Mesendoderm (in vitro differentiated cells): ENCODE data around the gene HSD11B2.

Experiments used
- DNase-seq: peaks from one replicate; pipeline ENCODE4 v3.0.0; 2013
- H2AK5ac ChIP-seq: 2 replicates; pipeline ENCODE4 v1.6.1; 2013; ENCODE audit warnings: low read length, inconsistent platforms
- H2BK120ac ChIP-seq: 2 replicates; pipeline ENCODE4 v1.6.1; 2013; ENCODE audit warnings: low read depth, mild to moderate bottlenecking, low read length, moderate library complexity, mixed read lengths
- H2BK15ac ChIP-seq: replicated peaks from 2 replicates; pipeline ENCODE4 v1.6.1; 2013; ENCODE audit warnings: low read depth, mild to moderate bottlenecking, moderate library complexity
- H2BK5ac ChIP-seq: 2 replicates; pipeline ENCODE4 v1.6.1; 2013; ENCODE audit warnings: low read length, inconsistent platforms
- H3K18ac ChIP-seq: 2 replicates; pipeline ENCODE4 v1.6.1; 2013; ENCODE audit warnings: mild to moderate bottlenecking, low read length, mixed read lengths
- H3K23ac ChIP-seq: one replicate; pipeline ENCODE4 v1.6.1; 2013; ENCODE audit warnings: low read length
- H3K27ac ChIP-seq: 2 replicates; pipeline ENCODE4 v1.5.1; 2013; ENCODE audit warnings: low read depth, mild to moderate bottlenecking, inconsistent platforms, low read length, moderate library complexity
- H3K27me3 ChIP-seq: 2 replicates; pipeline ENCODE4 v1.6.1; 2013; ENCODE audit warnings: low read length, control low read depth, mild to moderate bottlenecking, inconsistent platforms; ENCODE audit not compliant: insufficient read depth, poor library complexity
- H3K36me3 ChIP-seq: 2 replicates; pipeline ENCODE4 v1.6.1; 2013; ENCODE audit warnings: low read length, inconsistent platforms; ENCODE audit not compliant: control insufficient read depth, insufficient read depth
- H3K4ac ChIP-seq: one replicate; pipeline ENCODE4 v1.6.1; 2013; ENCODE audit warnings: low read depth, mild to moderate bottlenecking, low read length, moderate library complexity
- H3K4me1 ChIP-seq: 2 replicates; pipeline ENCODE4 v1.6.1; 2013; ENCODE audit warnings: low read depth, low read length, inconsistent platforms; ENCODE audit not compliant: control insufficient read depth
- H3K4me2 ChIP-seq: 2 replicates; pipeline ENCODE4 v1.6.1; 2013; ENCODE audit warnings: low read length
- H3K4me3 ChIP-seq: 2 replicates; pipeline ENCODE4 v1.5.1; 2013; ENCODE audit warnings: mild to moderate bottlenecking, low read length
- H3K56ac ChIP-seq: one replicate; pipeline ENCODE4 v1.6.1; 2013; ENCODE audit warnings: low read length
- H3K79me1 ChIP-seq: 2 replicates; pipeline ENCODE4 v1.6.1; 2013; ENCODE audit warnings: low read length, inconsistent platforms
- H3K79me2 ChIP-seq: 2 replicates; pipeline ENCODE4 v1.6.1; 2013; ENCODE audit warnings: mild to moderate bottlenecking, low read length; ENCODE audit not compliant: control insufficient read depth, insufficient read depth
- H3K9ac ChIP-seq: 2 replicates; pipeline ENCODE4 v1.6.1; 2013; ENCODE audit warnings: low read length, inconsistent platforms
- H4K5ac ChIP-seq: one replicate; pipeline ENCODE4 v1.6.1; 2013; ENCODE audit warnings: low read length
- H4K8ac ChIP-seq: one replicate; pipeline ENCODE4 v1.6.1; 2013; ENCODE audit warnings: low read depth, mild to moderate bottlenecking, control low read depth, low read length, moderate library complexity
- WGBS: extraction: QIAGEN DNeasy Blood & Tissue Kit; methylation state at CpG from one replicate; pipeline ENCODE4 v1.1.7; 2013; ENCODE audit warnings: low lambda C conversion rate, missing lambda C conversion rate; ENCODE audit not compliant: insufficient coverage; ENCODE audit errors: extremely low coverage; 5-methylcytosine and 5-hydroxymethylcytosine counted together

HSD11B2 gene

GRCh38 chr16:67468731-67469130, 37.8 kb downstream of the HSD11B2 start:
- H3K79me1 ChIP-seq: peaks cover 11% of the 10 kb centered on the region
- no peak overlapping the region for H3K4me2 ChIP-seq
- no peaks in the 10 kb centered on the region for H3K36me3 ChIP-seq
- H2AK5ac ChIP-seq: no peak overlapping the region
- no peak overlapping the region for H3K23ac ChIP-seq
- H3K79me2 ChIP-seq: no peaks in the 10 kb centered on the region
- H4K8ac ChIP-seq: no peak overlapping the region
- H3K27ac ChIP-seq: no peak overlapping the region
- no peak overlapping the region for H2BK15ac ChIP-seq
- H3K4me3 ChIP-seq: no peak overlapping the region
- no peak overlapping the region for H3K18ac ChIP-seq
- DNase-seq: no peak
- no peak overlapping the region for H4K5ac ChIP-seq
- no peak overlapping the region for H3K56ac ChIP-seq
- no peak overlapping the region for H2BK5ac ChIP-seq
- WGBS: no CpG with 5 or more reads among the region's 5 CpGs
- H3K4ac ChIP-seq: no peak overlapping the region
- peaks cover 1% of the 10 kb centered on the region for H3K4me1 ChIP-seq
- no peak overlapping the region for H3K9ac ChIP-seq
- no peaks in the 10 kb centered on the region for H3K27me3 ChIP-seq
- H2BK120ac ChIP-seq: no peak overlapping the region

GRCh38 chr16:67470359-67470758, 39.4 kb downstream of the HSD11B2 start:
- H3K4me1 ChIP-seq: peaks cover 1% of the 10 kb centered on the region
- H3K23ac ChIP-seq: no peak overlapping the region
- H3K79me1 ChIP-seq: peaks cover 20% of the 10 kb centered on the region
- no peak overlapping the region for H2BK15ac ChIP-seq
- H3K4ac ChIP-seq: no peak overlapping the region
- no peak overlapping the region for H2AK5ac ChIP-seq
- no peak overlapping the region for H2BK120ac ChIP-seq
- no peaks in the 10 kb centered on the region for H3K27me3 ChIP-seq
- peaks cover 1% of the 10 kb centered on the region for H3K79me2 ChIP-seq
- no peak overlapping the region for H2BK5ac ChIP-seq
- no peak overlapping the region for H3K4me3 ChIP-seq
- no peak overlapping the region for H3K56ac ChIP-seq
- WGBS: no CpG with 5 or more reads among the region's 7 CpGs
- H4K8ac ChIP-seq: no peak overlapping the region
- no peak overlapping the region for H3K27ac ChIP-seq
- H3K36me3 ChIP-seq: no peaks in the 10 kb centered on the region
- no peak overlapping the region for H3K9ac ChIP-seq
- no peak overlapping the region for H3K18ac ChIP-seq
- H3K4me2 ChIP-seq: no peak overlapping the region
- no peak for DNase-seq
- H4K5ac ChIP-seq: no peak overlapping the region

- no CpG with 5 or more reads among the region's 6 CpGs for WGBS
- Histone ChIP-seq H2AK5ac (no peak overlapping the region), H3K23ac (no peak overlapping the region), H3K27me3 (no peaks in the 10 kb centered on the region), H3K4me3 (no peak overlapping the region), H4K5ac (no peak overlapping the region), H3K4ac (no peak overlapping the region), H3K4me2 (no peak overlapping the region), H2BK15ac (no peak overlapping the region), H3K4me1 (no peaks in the 10 kb centered on the region), H3K79me2 (peaks cover 1% of the 10 kb centered on the region), H3K56ac (no peak overlapping the region), H4K8ac (no peak overlapping the region), H3K79me1 (peaks cover 21% of the 10 kb centered on the region), H3K18ac (no peak overlapping the region), H3K36me3 (no peaks in the 10 kb centered on the region), H3K27ac (no peak overlapping the region), H3K9ac (no peak overlapping the region), H2BK120ac (no peak overlapping the region), H2BK5ac (no peak overlapping the region)
- no peak for DNase-seq
Measured at GRCh38 chr16:67471758-67472384, 41.0 kb downstream of the HSD11B2 start.

- Histone ChIP-seq H3K4ac (no peak overlapping the region), H3K56ac (no peak overlapping the region), H3K27me3 (no peaks in the 10 kb centered on the region), H2BK120ac (no peak overlapping the region), H2BK15ac (no peak overlapping the region), H4K8ac (no peak overlapping the region), H3K18ac (no peak overlapping the region), H2BK5ac (no peak overlapping the region), H3K4me1 (no peaks in the 10 kb centered on the region), H3K27ac (no peak overlapping the region), H3K79me2 (peaks cover 5% of the 10 kb centered on the region), H3K23ac (no peak overlapping the region), H3K9ac (no peak overlapping the region), H3K79me1 (peaks cover 27% of the 10 kb centered on the region), H3K36me3 (no peaks in the 10 kb centered on the region), H4K5ac (no peak overlapping the region), H2AK5ac (no peak overlapping the region), H3K4me3 (no peak overlapping the region), H3K4me2 (no peak overlapping the region)
- no peak for DNase-seq
- WGBS: no CpG with 5 or more reads among the region's 11 CpGs
Measured at GRCh38 chr16:67474551-67475455, 43.9 kb downstream of the HSD11B2 start.

GRCh38 chr16:67477960-67478554, 47.1 kb downstream of the HSD11B2 start:
- Histone ChIP-seq H3K27ac (no peak overlapping the region), H3K36me3 (no peaks in the 10 kb centered on the region), H3K23ac (no peak overlapping the region), H2BK120ac (no peak overlapping the region), H3K9ac (no peak overlapping the region), H3K56ac (no peak overlapping the region), H2BK15ac (no peak overlapping the region), H3K4ac (no peak overlapping the region), H3K18ac (no peak overlapping the region), H3K4me1 (no peaks in the 10 kb centered on the region), H3K79me1 (peaks cover 21% of the 10 kb centered on the region), H2AK5ac (no peak overlapping the region), H2BK5ac (no peak overlapping the region), H3K27me3 (no peaks in the 10 kb centered on the region), H3K79me2 (peaks cover 5% of the 10 kb centered on the region), H4K5ac (no peak overlapping the region), H3K4me3 (no peak overlapping the region), H3K4me2 (no peak overlapping the region), H4K8ac (no peak overlapping the region)
- WGBS: no CpG with 5 or more reads among the region's 8 CpGs
- no peak for DNase-seq
